SK-N-MC (cell line): ENCODE results near the gene ZNF343.
"Not testable (repeated sequence)": the region's sequence is repeated elsewhere in the genome, so short reads cannot be mapped to it uniquely, and the experiment has no call there.

Experiments
- DNase-seq: peaks from one replicate; pipeline ENCODE4 v3.0.0-alpha.2; 2011; ENCODE audit warnings: low read depth, low spot score
- H3K27ac ChIP-seq: fragments of 200-600 bp; sonication (generic); 2 replicates; pipeline ENCODE4 v1.5.1; 2016; ENCODE audit warnings: mixed run types
- H3K36me3 ChIP-seq: fragments of 200-600 bp; sonication (generic); 2 replicates; pipeline ENCODE4 v1.6.1; 2017; ENCODE audit warnings: antibody characterized with exemption, low read length, mixed read lengths; ENCODE audit not compliant: insufficient read depth
- H3K4me3 ChIP-seq: fragments of 200-600 bp; sonication (generic); 2 replicates; pipeline ENCODE4 v1.5.1; 2016
- H3K9ac ChIP-seq: fragments of 200-600 bp; sonication (generic); 2 replicates; pipeline ENCODE4 v1.8.0; 2017; ENCODE audit warnings: mixed run types, mixed read lengths; ENCODE audit not compliant: insufficient read length
- H3K9me3 ChIP-seq: fragments of 200-600 bp; sonication (generic); 2 replicates; pipeline ENCODE4 v1.6.1; 2017; ENCODE audit warnings: low read depth, mild to moderate bottlenecking, antibody characterized with exemption, low read length, moderate library complexity, mixed read lengths
- EZH2 ChIP-seq: fragments of 200-600 bp; sonication (generic); IDR thresholded peaks from one replicate; pipeline ENCODE4 v1.6.1; 2017; ENCODE audit warnings: antibody characterized with exemption
- FOXP2 ChIP-seq: optimal IDR thresholded peaks from 2 replicates; pipeline ENCODE3; 2011; ENCODE audit warnings: mild to moderate bottlenecking, moderate library complexity; ENCODE audit not compliant: insufficient read depth; ENCODE audit errors: extremely low read length, control extremely low read depth
- POLR2AphosphoS5 ChIP-seq: IDR thresholded peaks from 2 replicates; pipeline ENCODE4 v1.6.1; 2012; ENCODE audit warnings: mild to moderate bottlenecking, low read depth, low read length, borderline replicate concordance

ZNF343 gene

DNA sequence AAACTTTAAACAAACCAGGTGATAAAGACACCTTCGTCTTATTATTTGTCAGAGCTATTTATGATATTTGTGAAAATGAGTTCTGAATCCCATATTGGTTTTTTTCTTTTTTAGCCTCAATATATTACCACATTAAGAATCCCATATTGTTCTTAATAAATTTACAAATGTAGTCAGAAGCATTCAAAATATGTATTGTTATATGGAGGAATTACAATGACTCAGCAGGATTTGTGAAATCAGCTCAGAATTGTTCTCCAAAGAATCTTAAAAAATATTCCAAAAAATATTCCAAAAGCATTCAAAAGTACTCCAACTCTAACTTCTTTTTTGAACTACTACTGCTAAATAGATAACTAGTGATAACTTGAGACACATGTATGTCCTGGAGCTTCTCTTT, 6.5 kb upstream of the ZNF343 start:
- TF ChIP-seq FOXP2 (no peak), EZH2 (no peak), POLR2AphosphoS5 (no peak)
- Histone ChIP-seq H3K9me3 (no peaks in the 10 kb centered on the region), H3K4me3 (no peak overlapping the region), H3K27ac (0 out of 2 replicates have a peak overlapping the region, but pooled peaks have one; percentile 3), H3K9ac (no peak overlapping the region), H3K36me3 (no peaks in the 10 kb centered on the region)
- no peak for DNase-seq

DNA sequence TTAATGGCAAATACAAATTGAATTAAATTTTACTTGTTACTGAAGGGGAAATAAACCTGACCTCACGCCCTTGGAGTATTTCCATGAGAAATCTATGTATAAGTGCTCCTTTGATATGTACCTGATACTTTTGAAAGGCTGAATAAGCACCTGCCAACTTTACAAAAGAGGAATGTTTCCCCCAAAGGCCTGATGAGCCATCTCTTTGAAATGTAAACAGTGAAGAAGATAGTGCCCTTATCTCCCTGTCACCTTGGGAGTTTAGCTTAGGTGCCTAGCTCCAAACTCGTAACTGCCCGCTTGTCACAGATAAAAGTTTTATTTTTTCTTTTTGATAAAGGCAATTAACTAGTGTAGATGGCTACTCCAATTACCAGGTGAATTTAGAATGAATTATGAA, 1.1 kb upstream of the ZNF343 start:
- Histone ChIP-seq H3K9ac (peak overlapping the region; percentile 95), H3K36me3 (no peaks in the 10 kb centered on the region), H3K27ac (no peak overlapping the region), H3K9me3 (no peaks in the 10 kb centered on the region), H3K4me3 (peak overlapping the region; percentile 98)
- no peak for TF ChIP-seq EZH2
- no peak for TF ChIP-seq FOXP2
- TF ChIP-seq POLR2AphosphoS5, result no peak
- no peak for DNase-seq

DNA sequence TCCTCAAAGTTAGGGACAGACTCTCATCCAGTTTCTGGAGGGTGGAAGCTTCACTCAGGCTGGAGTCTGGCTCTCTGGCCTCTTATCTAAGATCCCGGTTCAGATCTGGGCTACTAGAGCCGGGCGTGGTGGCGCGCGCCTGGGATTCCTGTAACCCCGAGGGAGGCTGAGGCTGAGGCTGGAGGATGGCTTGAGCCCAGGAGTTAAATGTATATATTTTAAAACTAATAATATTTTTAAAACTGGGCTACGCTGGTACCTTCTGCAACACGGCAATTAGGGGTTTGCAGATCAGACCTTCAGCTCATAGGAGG, 710 bp upstream of the ZNF343 start:
- DNase-seq, result no peak
- Histone ChIP-seq H3K36me3 (no peaks in the 10 kb centered on the region), H3K4me3 (peak overlapping the region; percentile 98), H3K27ac (no peak overlapping the region), H3K9me3 (no peaks in the 10 kb centered on the region), H3K9ac (peak overlapping the region; percentile 95)
- TF ChIP-seq FOXP2 (no peak), POLR2AphosphoS5 (no peak), EZH2 (no peak)

DNA sequence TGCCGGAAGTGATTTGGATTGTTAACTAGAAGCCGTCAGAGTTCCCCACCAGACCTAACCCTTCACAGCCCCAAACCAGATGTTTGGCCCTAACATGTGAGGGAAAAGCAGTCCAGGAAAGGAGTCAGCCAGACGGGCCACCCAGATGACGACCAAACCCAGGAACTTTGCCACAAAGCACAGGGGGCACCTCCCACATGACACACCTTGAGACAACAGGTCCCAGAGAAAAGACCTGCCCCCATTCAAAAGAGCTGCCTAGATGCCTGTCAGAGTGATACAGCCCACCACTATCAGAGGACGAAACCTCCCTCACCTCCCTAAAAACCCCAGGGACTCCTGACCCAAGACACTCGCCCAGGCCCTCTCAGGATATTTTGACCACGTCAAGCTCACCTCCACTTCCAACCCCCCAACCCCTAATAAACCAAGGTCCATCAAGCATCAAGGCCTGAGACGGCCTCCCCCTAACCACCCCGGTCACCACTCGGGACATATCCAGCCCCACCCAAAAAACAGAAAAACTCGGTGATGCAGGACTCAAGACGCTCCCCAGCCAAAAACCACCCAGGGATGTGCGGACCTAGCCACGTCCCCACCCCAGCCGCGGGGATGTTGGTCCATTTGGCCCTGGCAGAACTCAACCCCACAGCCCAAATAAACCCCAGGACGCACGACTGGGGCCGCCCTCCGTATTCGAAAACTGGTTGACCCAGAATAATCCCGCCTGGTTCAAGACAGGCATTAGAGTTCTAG, 662 bp downstream of the ZNF343 start:
- H3K9ac ChIP-seq, result peak overlapping the region; percentile 95
- no peaks in the 10 kb centered on the region for H3K36me3 ChIP-seq
- no peak for DNase-seq
- H3K27ac ChIP-seq, result no peak overlapping the region
- peak overlapping the region; percentile 98 for H3K4me3 ChIP-seq
- TF ChIP-seq POLR2AphosphoS5 (no peak), EZH2 (no peak)
- H3K9me3 ChIP-seq, result no peaks in the 10 kb centered on the region

GRCh38 chr20:2507464-2507863, 1.3 kb downstream of the ZNF343 start:
- TF ChIP-seq FOXP2 (no peak), EZH2 (no peak), POLR2AphosphoS5 (no peak)
- no peak overlapping the region for H3K27ac ChIP-seq
- no peaks in the 10 kb centered on the region for H3K36me3 ChIP-seq
- peak overlapping the region; percentile 95 for H3K9ac ChIP-seq
- no peak for DNase-seq
- H3K9me3 ChIP-seq, result no peaks in the 10 kb centered on the region
- H3K4me3 ChIP-seq, result peak overlapping the region; percentile 98

DNA sequence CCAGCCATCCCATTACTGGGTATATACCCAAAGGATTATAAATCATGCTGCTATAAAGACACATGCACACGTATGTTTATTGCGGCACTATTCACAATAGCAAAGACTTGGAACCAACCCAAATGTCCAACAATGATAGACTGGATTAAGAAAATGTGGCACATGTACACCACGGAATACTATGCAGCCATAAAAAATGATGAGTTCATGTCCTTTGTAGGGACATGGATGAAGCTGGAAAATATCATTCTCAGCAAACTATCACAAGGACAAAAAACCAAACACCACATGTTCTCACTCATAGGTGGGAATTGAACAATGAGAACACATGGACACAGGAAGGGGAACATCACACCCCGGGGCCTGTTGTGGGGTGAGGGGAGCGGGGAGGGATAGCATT, 2.3 kb downstream of the ZNF343 start:
- H3K9ac ChIP-seq, H3K36me3 ChIP-seq, H3K4me3 ChIP-seq, H3K27ac ChIP-seq, H3K9me3 ChIP-seq, DNase-seq: not testable (repeated sequence)

- not testable (repeated sequence) for H3K9me3 ChIP-seq, DNase-seq, H3K36me3 ChIP-seq, H3K27ac ChIP-seq, H3K9ac ChIP-seq, H3K4me3 ChIP-seq
Observed at GRCh38 chr20:2504803-2505202, 3.9 kb downstream of the ZNF343 start.

- not testable (repeated sequence) for H3K4me3 ChIP-seq, H3K27ac ChIP-seq, H3K9me3 ChIP-seq, DNase-seq, H3K9ac ChIP-seq
- H3K36me3 ChIP-seq, result peaks cover 15% of the 10 kb centered on the region
Observed at GRCh38 chr20:2502808-2503384, 5.8 kb downstream of the ZNF343 start.

DNA sequence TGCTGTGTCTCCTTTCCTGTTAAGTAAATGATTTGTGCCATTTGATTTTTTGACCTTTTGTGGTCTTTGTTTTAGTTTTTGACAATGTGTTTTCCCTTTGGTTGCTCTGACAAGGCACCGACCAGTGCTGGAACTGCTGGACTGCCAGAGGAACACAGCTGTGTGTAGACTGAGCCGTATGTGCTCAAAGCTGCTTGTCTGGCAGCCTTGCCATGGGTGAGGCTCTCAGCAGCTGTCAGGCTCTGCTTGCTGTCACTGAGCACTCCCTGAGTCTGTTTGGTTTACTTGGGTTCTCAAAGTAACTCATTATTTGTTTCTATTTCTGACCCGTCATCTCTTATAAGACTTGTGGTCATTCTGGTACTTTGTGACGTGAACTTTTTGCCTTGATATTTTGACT, 23.1 kb downstream of the ZNF343 start:
- no peak for DNase-seq
- Histone ChIP-seq H3K4me3 (no peak overlapping the region), H3K36me3 (peaks cover 67% of the 10 kb centered on the region), H3K9me3 (no peaks in the 10 kb centered on the region), H3K9ac (no peak overlapping the region), H3K27ac (no peak overlapping the region)
- TF ChIP-seq FOXP2 (no peak), POLR2AphosphoS5 (no peak), EZH2 (no peak)
